Measurements from ENCODE around the gene UBE3D.

DNA sequence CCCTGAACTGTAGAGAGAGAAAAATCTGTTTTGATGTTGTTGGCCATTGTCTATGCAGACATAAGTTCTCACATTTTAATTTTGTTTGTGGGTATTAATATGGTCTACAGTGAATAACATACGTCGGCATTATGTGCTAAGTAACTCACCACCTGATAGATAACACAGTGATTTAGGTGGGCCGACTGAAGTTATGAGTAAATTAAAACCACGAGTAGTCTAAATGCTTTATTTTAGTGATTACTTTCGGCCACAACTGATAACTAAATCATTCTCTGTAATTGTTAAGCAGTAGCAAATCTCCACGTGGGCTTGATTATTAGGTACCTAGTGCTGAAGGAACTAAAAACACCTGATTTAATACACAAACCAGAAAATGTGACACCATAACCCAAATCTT, 3.0 kb upstream of the UBE3D start:
- TF ChIP-seq CTCF (IDR thresholded peaks at IDR 0.05; ENCODE audit: insufficient read depth, low read length): no peak
- no peak for TF ChIP-seq POLR2AphosphoS5 (IDR thresholded peaks at IDR 0.05; ENCODE audit: low read depth)
- no peak for TF ChIP-seq REST (IDR thresholded peaks at IDR 0.05; ENCODE audit: insufficient replicate concordance, low read depth)
- TF ChIP-seq GABPA (IDR thresholded peaks at IDR 0.05; ENCODE audit: low read depth): no peak
- TF ChIP-seq SPI1 (IDR thresholded peaks at IDR 0.05; ENCODE audit: borderline replicate concordance, low read depth): no peak
